Trophoblast cell (in vitro differentiated cells and primary cell): Measurements from ENCODE around the gene ZBTB20.
"Not testable (repeated sequence)": the region's sequence is repeated elsewhere in the genome, so short reads cannot be mapped to it uniquely, and the experiment has no call there.

Experiments
- DNase-seq, 2 donors: peaks; one replicate each; pipeline ENCODE4 v3.0.0-alpha.2; 2016
- H2AFZ ChIP-seq: 2 replicates; pipeline ENCODE4 v1.6.1; 2013; ENCODE audit warnings: low read length, moderate library complexity, mild to moderate bottlenecking; ENCODE audit not compliant: insufficient read depth, poor library complexity
- H2AK5ac ChIP-seq: 2 replicates; pipeline ENCODE4 v1.6.1; 2013; ENCODE audit warnings: mild to moderate bottlenecking, low read length
- H2BK120ac ChIP-seq: 2 replicates; pipeline ENCODE4 v1.6.1; 2013; ENCODE audit warnings: low read length, mild to moderate bottlenecking, moderate library complexity; ENCODE audit not compliant: insufficient read depth, poor library complexity
- H2BK12ac ChIP-seq: 2 replicates; pipeline ENCODE4 v1.6.1; 2013; ENCODE audit warnings: mild to moderate bottlenecking, low read length, moderate library complexity
- H2BK5ac ChIP-seq: 2 replicates; pipeline ENCODE4 v1.6.1; 2013; ENCODE audit warnings: low read length, low read depth, moderate library complexity, mild to moderate bottlenecking; ENCODE audit not compliant: poor library complexity
- H3K14ac ChIP-seq: 2 replicates; pipeline ENCODE4 v1.6.1; 2013; ENCODE audit warnings: mild to moderate bottlenecking, low read length
- H3K18ac ChIP-seq: 2 replicates; pipeline ENCODE4 v1.6.1; 2013; ENCODE audit warnings: mild to moderate bottlenecking, low read length
- H3K23ac ChIP-seq: 2 replicates; pipeline ENCODE4 v1.6.1; 2013; ENCODE audit warnings: low read length
- H3K27ac ChIP-seq: 2 replicates; pipeline ENCODE4 v1.5.1; 2013; ENCODE audit warnings: low read depth, mild to moderate bottlenecking, inconsistent platforms, low read length, moderate library complexity
- H3K27me3 ChIP-seq: 2 replicates; pipeline ENCODE4 v1.6.1; 2013; ENCODE audit warnings: inconsistent platforms, mild to moderate bottlenecking, low read length, moderate library complexity; ENCODE audit not compliant: insufficient read depth
- H3K36me3 ChIP-seq, 2 experiments: 1 replicate in 1 of 2; 2 replicates in 1 of 2; pipeline ENCODE4 v1.6.1; 2013; ENCODE audit warnings: low read length in 2 of 2, mild to moderate bottlenecking in 2 of 2, moderate library complexity in 1 of 2; ENCODE audit not compliant: insufficient read depth in 2 of 2, control insufficient read depth in 1 of 2
- H3K4ac ChIP-seq: 2 replicates; pipeline ENCODE4 v1.6.1; 2013; ENCODE audit warnings: low read depth, mild to moderate bottlenecking, low read length, moderate library complexity
- H3K4me1 ChIP-seq, 2 experiments: 1 replicate in 1 of 2; 2 replicates in 1 of 2; pipeline ENCODE4 v1.6.1; 2013; ENCODE audit warnings: low read length in 2 of 2, mild to moderate bottlenecking in 2 of 2, moderate library complexity in 1 of 2; ENCODE audit not compliant: insufficient read depth in 2 of 2, control insufficient read depth in 1 of 2
- H3K4me2 ChIP-seq: 2 replicates; pipeline ENCODE4 v1.6.1; 2013; ENCODE audit warnings: inconsistent platforms, mild to moderate bottlenecking, low read length, moderate library complexity
- H3K4me3 ChIP-seq: 2 replicates; pipeline ENCODE4 v1.5.1; 2013; ENCODE audit warnings: mild to moderate bottlenecking, low read depth, low read length, inconsistent platforms
- H3K79me1 ChIP-seq: one replicate; pipeline ENCODE4 v1.6.1; 2013; ENCODE audit warnings: low read length
- H3K79me2 ChIP-seq: 2 replicates; pipeline ENCODE4 v1.6.1; 2013; ENCODE audit warnings: low read length, mild to moderate bottlenecking; ENCODE audit not compliant: control insufficient read depth, insufficient read depth, poor library complexity
- H3K9ac ChIP-seq: 2 replicates; pipeline ENCODE4 v1.6.1; 2013; ENCODE audit warnings: mild to moderate bottlenecking, low read length
- H3K9me3 ChIP-seq: 2 replicates; pipeline ENCODE4 v1.6.1; 2013; ENCODE audit warnings: low read depth, mild to moderate bottlenecking, control low read depth, inconsistent platforms, low read length; ENCODE audit not compliant: insufficient read depth
- H4K12ac ChIP-seq: 2 replicates; pipeline ENCODE4 v1.6.1; 2013; ENCODE audit warnings: low read depth, mild to moderate bottlenecking, low read length, moderate library complexity
- H4K8ac ChIP-seq: 2 replicates; pipeline ENCODE4 v1.6.1; 2013; ENCODE audit warnings: low read depth, mild to moderate bottlenecking, low read length, moderate library complexity
- H4K91ac ChIP-seq: one replicate; pipeline ENCODE4 v1.6.1; 2013; ENCODE audit warnings: low read depth, mild to moderate bottlenecking, low read length, moderate library complexity
- WGBS: extraction: QIAGEN DNeasy Blood & Tissue Kit; methylation state at CpG from one replicate; pipeline ENCODE4 v1.1.7; 2013; ENCODE audit warnings: missing lambda C conversion rate; ENCODE audit not compliant: insufficient read length, insufficient coverage; ENCODE audit errors: extremely low coverage; 5-methylcytosine and 5-hydroxymethylcytosine counted together

Gene ZBTB20

GRCh38 chr3:115110830-115111229 lies 36.3 kb downstream of the ZBTB20 start:
- no peak overlapping the region for H2BK120ac ChIP-seq
- no peak overlapping the region for H4K91ac ChIP-seq
- H2AFZ ChIP-seq, result no peak overlapping the region
- WGBS, result no CpG with 5 or more reads among the region's 5 CpGs
- no peak overlapping the region for H3K4me2 ChIP-seq
- no peaks in the 10 kb centered on the region for H3K4me1 ChIP-seq
- no peak overlapping the region for H2BK5ac ChIP-seq
- no peaks in the 10 kb centered on the region for H3K79me1 ChIP-seq
- H3K79me2 ChIP-seq, result no peaks in the 10 kb centered on the region
- no peak for DNase-seq
- no peak overlapping the region for H4K12ac ChIP-seq
- no peak overlapping the region for H3K23ac ChIP-seq
- no peak overlapping the region for H3K27ac ChIP-seq
- no peaks in the 10 kb centered on the region for H3K36me3 ChIP-seq
- no peaks in the 10 kb centered on the region for H3K9me3 ChIP-seq
- no peak overlapping the region for H3K4ac ChIP-seq
- no peak overlapping the region for H3K14ac ChIP-seq
- H2BK12ac ChIP-seq, result no peak overlapping the region
- no peaks in the 10 kb centered on the region for H3K27me3 ChIP-seq
- H3K9ac ChIP-seq, result no peak overlapping the region
- no peak overlapping the region for H2AK5ac ChIP-seq
- no peak overlapping the region for H3K4me3 ChIP-seq
- no peak overlapping the region for H3K18ac ChIP-seq
- H4K8ac ChIP-seq, result no peak overlapping the region

GRCh38 chr3:115110066-115110465 lies 37.0 kb downstream of the ZBTB20 start:
- H3K79me1 ChIP-seq, H4K91ac ChIP-seq, H3K4me3 ChIP-seq, H3K9me3 ChIP-seq, H4K12ac ChIP-seq, H2BK12ac ChIP-seq, H2BK5ac ChIP-seq, H2BK120ac ChIP-seq, H3K9ac ChIP-seq, H3K36me3 ChIP-seq, H2AK5ac ChIP-seq, H3K4ac ChIP-seq, H3K27ac ChIP-seq, H3K14ac ChIP-seq, H2AFZ ChIP-seq, H3K23ac ChIP-seq, H3K79me2 ChIP-seq, H3K4me2 ChIP-seq, DNase-seq, H3K27me3 ChIP-seq, H3K18ac ChIP-seq, H4K8ac ChIP-seq, H3K4me1 ChIP-seq: not testable (repeated sequence)
- no CpG with 5 or more reads among the region's 7 CpGs for WGBS

GRCh38 chr3:115108614-115109013 lies 38.5 kb downstream of the ZBTB20 start:
- Histone ChIP-seq H3K4me2 (no peak overlapping the region), H3K18ac (no peak overlapping the region), H4K8ac (no peak overlapping the region), H3K79me1 (no peaks in the 10 kb centered on the region), H4K12ac (no peak overlapping the region), H3K27me3 (no peaks in the 10 kb centered on the region), H3K4me1 (no peaks in the 10 kb centered on the region), H2BK120ac (no peak overlapping the region), H3K79me2 (no peaks in the 10 kb centered on the region), H4K91ac (no peak overlapping the region), H2AK5ac (no peak overlapping the region), H3K4ac (no peak overlapping the region), H3K23ac (no peak overlapping the region), H3K27ac (no peak overlapping the region), H3K9ac (no peak overlapping the region), H3K36me3 (no peaks in the 10 kb centered on the region), H3K9me3 (no peaks in the 10 kb centered on the region), H2AFZ (no peak overlapping the region), H3K14ac (no peak overlapping the region), H2BK5ac (no peak overlapping the region), H2BK12ac (no peak overlapping the region), H3K4me3 (no peak overlapping the region)
- no CpG with 5 or more reads among the region's 5 CpGs for WGBS
- no peak for DNase-seq

GRCh38 chr3:115102046-115102445 lies 45.0 kb downstream of the ZBTB20 start:
- H2AK5ac ChIP-seq, result no peak overlapping the region
- H3K79me1 ChIP-seq, result no peaks in the 10 kb centered on the region
- no peaks in the 10 kb centered on the region for H3K36me3 ChIP-seq
- H3K27ac ChIP-seq, result no peak overlapping the region
- H3K9ac ChIP-seq, result no peak overlapping the region
- H4K91ac ChIP-seq, result no peak overlapping the region
- no peak overlapping the region for H3K4ac ChIP-seq
- no peak overlapping the region for H4K8ac ChIP-seq
- no peak overlapping the region for H2BK12ac ChIP-seq
- no peak overlapping the region for H2AFZ ChIP-seq
- no peaks in the 10 kb centered on the region for H3K9me3 ChIP-seq
- no peak overlapping the region for H3K4me3 ChIP-seq
- H4K12ac ChIP-seq, result no peak overlapping the region
- no peak overlapping the region for H3K14ac ChIP-seq
- no peaks in the 10 kb centered on the region for H3K27me3 ChIP-seq
- H3K4me1 ChIP-seq, result no peaks in the 10 kb centered on the region
- no peak overlapping the region for H3K4me2 ChIP-seq
- no peak overlapping the region for H2BK5ac ChIP-seq
- H3K79me2 ChIP-seq, result no peaks in the 10 kb centered on the region
- DNase-seq, result no peak
- no CpG with 5 or more reads among the region's 2 CpGs for WGBS
- H2BK120ac ChIP-seq, result no peak overlapping the region
- no peak overlapping the region for H3K18ac ChIP-seq
- no peak overlapping the region for H3K23ac ChIP-seq
